Heart left ventricle (tissue), 13 donors: Measurements from ENCODE around the gene SLC37A1.

Experiments used
- POLR2A ChIP-seq, 2 donors: fragments of 450-650 bp; IDR thresholded peaks; one replicate each; pipeline ENCODE4 v1.6.1; 2017; ENCODE audit warnings: antibody characterized with exemption in 2 of 2, mild to moderate bottlenecking in 2 of 2, moderate library complexity in 2 of 2
- TF ChIP-seq, protein P1 (sequence below), 12 donors: fragments of 200-600 bp; sonication (generic) in 4 of 12; IDR thresholded peaks; one replicate each; pipeline versions ENCODE4 v1.5.0 to v1.8.0; 2018 to 2022; ENCODE audit warnings: antibody characterized with exemption in 12 of 12, mild to moderate bottlenecking in 5 of 12
- donor health status: ischemic (EF 13 %, LVEDD 7.1; RV severe dilation, severe dysfunction).
- donor health status: DM: no; HTN: yes; CAD: no.
- donor health status: DM: no; HTN: no; CAD: no.
- donor health status: ischemic (EF 25% LVEDD 6.9; RV normal size, moderate dysfunction).
- donor health status: ischemic (EF 25% LVEDD 5.7; RV mildly dilated, moderate dysfunction).
- donor health status: ischemic (EF 35%, LVEDD 5.7; RV mildly dilated, moderate dysfunction).
- donor health status: nonischemic (EF 11% LVEDD 7.7; RV severe dilation, severe dysfunction).
- donor health status: DM: yes; HTN: yes; CAD: no.
- donor health status: PGD.
- donor health status: ischemic (EF 29% LVEDD 5.4; RV normal size, mild dysfunction).
- donor health status: nonischemic (EF 23%, LVEDD 6.1; RV moderate dilation, normal function).

DNA sequence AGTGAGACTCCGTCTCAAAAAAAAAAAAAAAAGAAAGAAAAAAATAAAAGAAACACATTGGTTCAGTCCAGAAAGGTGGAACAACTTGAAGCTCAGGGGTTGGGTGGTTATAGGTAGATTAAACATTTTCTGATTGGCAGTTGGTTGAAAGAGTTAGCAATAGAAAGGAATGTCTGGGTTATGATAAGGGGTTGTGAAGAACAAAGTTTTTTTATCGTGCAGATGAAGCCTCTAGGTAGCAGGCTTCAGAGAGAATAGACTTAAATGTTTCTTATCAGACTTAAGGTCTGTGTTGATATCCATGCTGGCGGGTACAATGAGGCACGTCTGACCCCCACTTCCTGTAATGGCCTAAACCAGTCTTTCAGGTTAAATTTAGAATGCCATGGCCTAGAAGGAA lies 94.8 kb downstream of the SLC37A1 start:
- TF ChIP-seq POLR2A (IDR thresholded peaks at IDR 0.05): no peak
- TF ChIP-seq, protein P1, sequence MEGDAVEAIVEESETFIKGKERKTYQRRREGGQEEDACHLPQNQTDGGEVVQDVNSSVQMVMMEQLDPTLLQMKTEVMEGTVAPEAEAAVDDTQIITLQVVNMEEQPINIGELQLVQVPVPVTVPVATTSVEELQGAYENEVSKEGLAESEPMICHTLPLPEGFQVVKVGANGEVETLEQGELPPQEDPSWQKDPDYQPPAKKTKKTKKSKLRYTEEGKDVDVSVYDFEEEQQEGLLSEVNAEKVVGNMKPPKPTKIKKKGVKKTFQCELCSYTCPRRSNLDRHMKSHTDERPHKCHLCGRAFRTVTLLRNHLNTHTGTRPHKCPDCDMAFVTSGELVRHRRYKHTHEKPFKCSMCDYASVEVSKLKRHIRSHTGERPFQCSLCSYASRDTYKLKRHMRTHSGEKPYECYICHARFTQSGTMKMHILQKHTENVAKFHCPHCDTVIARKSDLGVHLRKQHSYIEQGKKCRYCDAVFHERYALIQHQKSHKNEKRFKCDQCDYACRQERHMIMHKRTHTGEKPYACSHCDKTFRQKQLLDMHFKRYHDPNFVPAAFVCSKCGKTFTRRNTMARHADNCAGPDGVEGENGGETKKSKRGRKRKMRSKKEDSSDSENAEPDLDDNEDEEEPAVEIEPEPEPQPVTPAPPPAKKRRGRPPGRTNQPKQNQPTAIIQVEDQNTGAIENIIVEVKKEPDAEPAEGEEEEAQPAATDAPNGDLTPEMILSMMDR (IDR thresholded peaks at IDR 0.05): no peak
